Natural killer cell (primary cell): ENCODE data around the gene COL23A1. TPM values are rescaled to one million over a fixed set of nuclear protein-coding genes. Genes with fewer than 3 reads are reported as not detected.

Experiments
- ATAC-seq, 3 donors: fragments of 150-1000 bp in 2 of 3; fragments of 200-7000 bp in 1 of 3; cut with Tn5 transposase; 1 replicate in 1 of 3; 2 replicates in 2 of 3; pipeline ENCODE4 v1.10.0; 2021; ENCODE audit warnings: mild to moderate bottlenecking in 2 of 3, moderate library complexity in 2 of 3
- DNase-seq, 2 donors: peaks; one replicate each; pipeline versions ENCODE4 v3.0.0 to v3.0.0-alpha.2; 2013 to 2021; ENCODE audit warnings: mixed read lengths in 1 of 2
- H3K27ac ChIP-seq: one replicate; pipeline ENCODE4 v1.5.1; 2013; ENCODE audit warnings: mild to moderate bottlenecking, low read length
- H3K27me3 ChIP-seq: one replicate; pipeline ENCODE4 v1.6.1; 2013; ENCODE audit warnings: low read length; ENCODE audit not compliant: control insufficient read depth, insufficient read depth
- H3K36me3 ChIP-seq: one replicate; pipeline ENCODE4 v1.6.1; 2013; ENCODE audit warnings: low read length; ENCODE audit not compliant: control insufficient read depth, insufficient read depth
- H3K4me1 ChIP-seq: one replicate; pipeline ENCODE4 v1.6.1; 2013; ENCODE audit warnings: low read length; ENCODE audit not compliant: control insufficient read depth, insufficient read depth
- H3K4me3 ChIP-seq: one replicate; pipeline ENCODE4 v1.5.1; 2013; ENCODE audit warnings: low read length
- H3K9me3 ChIP-seq: one replicate; pipeline ENCODE4 v1.6.1; 2013; ENCODE audit warnings: low read length; ENCODE audit not compliant: control insufficient read depth, insufficient read depth
- H3K27ac Mint-ChIP-seq, 2 donors: one replicate each; pipeline ENCODE4 v1.8.0; 2022; ENCODE audit warnings: mild to moderate bottlenecking in 2 of 2, mixed read lengths in 2 of 2, moderate library complexity in 1 of 2
- H3K27me3 Mint-ChIP-seq, 2 donors: one replicate each; pipeline ENCODE4 v1.8.0; 2022; ENCODE audit warnings: low read depth in 2 of 2, mixed read lengths in 2 of 2
- H3K36me3 Mint-ChIP-seq: one replicate; pipeline ENCODE4 v1.8.0; 2022; ENCODE audit warnings: mixed read lengths
- H3K4me1 Mint-ChIP-seq, 2 donors: one replicate each; pipeline ENCODE4 v1.8.0; 2022; ENCODE audit warnings: mixed read lengths in 2 of 2
- H3K4me3 Mint-ChIP-seq: one replicate; pipeline ENCODE4 v1.8.0; 2022; ENCODE audit warnings: mild to moderate bottlenecking, moderate library complexity, mixed read lengths
- H3K9me3 Mint-ChIP-seq, 2 donors: one replicate each; pipeline ENCODE4 v1.8.0; 2022; ENCODE audit warnings: mixed read lengths in 2 of 2
- WGBS: methylation state at CpG from one replicate; pipeline ENCODE4 v1.1.7; 2013; ENCODE audit warnings: missing lambda C conversion rate; ENCODE audit not compliant: insufficient coverage; 5-methylcytosine and 5-hydroxymethylcytosine counted together
- intact Hi-C: fragments of 100-400 bp; cut with micrococcal nuclease; formaldehyde crosslinking; loops from one replicate; pipeline ENCODE4 v1.14.2; 2022
- total RNA-seq, 4 donors: library from RNA; stranded (reverse); fragments of 120-200 nt in 1 of 4; gene quantifications; one replicate each; pipeline versions ENCODE4 v1.2.3 to v1.2.4, GENCODE V29; 2013 to 2022
- TF ChIP-seq, protein P1 (sequence below): fragments of 200-600 bp; IDR thresholded peaks from one replicate; pipeline ENCODE4 v1.8.0; 2022; ENCODE audit warnings: antibody characterized with exemption

COL23A1 gene
- total RNA-seq, 3 donors from 2014 or later (not counting 1 experiment from before 2014, with no cell fraction given), result 0.15 TPM; not detected in 2

DNA sequence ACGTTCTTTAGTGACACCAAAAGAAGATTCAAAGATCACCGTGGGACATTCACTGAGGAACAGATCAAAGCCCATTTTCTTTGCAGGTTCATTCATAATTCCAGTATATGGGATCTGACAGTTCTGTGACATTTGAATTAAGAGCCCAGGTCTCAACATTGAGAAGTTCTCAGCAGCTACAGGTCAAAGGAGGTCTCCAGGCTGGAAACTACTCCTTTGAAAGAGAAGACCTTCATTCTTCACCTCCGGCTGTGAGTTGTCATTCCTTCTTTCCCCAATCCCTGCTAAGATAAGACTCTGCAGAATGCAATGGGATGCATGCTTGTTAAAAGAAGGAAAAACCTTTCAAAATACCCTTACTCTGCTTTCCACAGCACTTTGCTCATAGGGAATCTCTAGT lies 79.0 kb downstream of the COL23A1 start:
- peaks cover 0 to 2% of the 10 kb centered on the region in 2 donors for H3K9me3 Mint-ChIP-seq
- no peak overlapping the region for H3K27ac Mint-ChIP-seq
- intact Hi-C loops, result no loop called here
- Histone ChIP-seq H3K27me3 (no peaks in the 10 kb centered on the region), H3K36me3 (no peaks in the 10 kb centered on the region), H3K27ac (no peak overlapping the region), H3K9me3 (no peaks in the 10 kb centered on the region), H3K4me1 (no peaks in the 10 kb centered on the region), H3K4me3 (no peak overlapping the region)
- no peaks in the 10 kb centered on the region for H3K36me3 Mint-ChIP-seq
- no peak overlapping the region for H3K4me3 Mint-ChIP-seq
- peaks cover 13 to 19% of the 10 kb centered on the region in 2 donors for H3K27me3 Mint-ChIP-seq
- 81% methylated on average over 3 of the region's 3 CpGs for WGBS
- no peaks in the 10 kb centered on the region for H3K4me1 Mint-ChIP-seq
- DNase-seq, result no peak
- no peak for ATAC-seq
- TF ChIP-seq, protein P1, sequence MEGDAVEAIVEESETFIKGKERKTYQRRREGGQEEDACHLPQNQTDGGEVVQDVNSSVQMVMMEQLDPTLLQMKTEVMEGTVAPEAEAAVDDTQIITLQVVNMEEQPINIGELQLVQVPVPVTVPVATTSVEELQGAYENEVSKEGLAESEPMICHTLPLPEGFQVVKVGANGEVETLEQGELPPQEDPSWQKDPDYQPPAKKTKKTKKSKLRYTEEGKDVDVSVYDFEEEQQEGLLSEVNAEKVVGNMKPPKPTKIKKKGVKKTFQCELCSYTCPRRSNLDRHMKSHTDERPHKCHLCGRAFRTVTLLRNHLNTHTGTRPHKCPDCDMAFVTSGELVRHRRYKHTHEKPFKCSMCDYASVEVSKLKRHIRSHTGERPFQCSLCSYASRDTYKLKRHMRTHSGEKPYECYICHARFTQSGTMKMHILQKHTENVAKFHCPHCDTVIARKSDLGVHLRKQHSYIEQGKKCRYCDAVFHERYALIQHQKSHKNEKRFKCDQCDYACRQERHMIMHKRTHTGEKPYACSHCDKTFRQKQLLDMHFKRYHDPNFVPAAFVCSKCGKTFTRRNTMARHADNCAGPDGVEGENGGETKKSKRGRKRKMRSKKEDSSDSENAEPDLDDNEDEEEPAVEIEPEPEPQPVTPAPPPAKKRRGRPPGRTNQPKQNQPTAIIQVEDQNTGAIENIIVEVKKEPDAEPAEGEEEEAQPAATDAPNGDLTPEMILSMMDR, result no peak

GRCh38 chr5:178509491-178510057 lies 80.6 kb downstream of the COL23A1 start:
- Mint-ChIP-seq H3K27ac (no peak overlapping the region), H3K9me3 (peaks cover 0 to 2% of the 10 kb centered on the region in 2 donors), H3K4me1 (no peaks in the 10 kb centered on the region), H3K4me3 (no peak overlapping the region), H3K27me3 (peaks cover 7 to 18% of the 10 kb centered on the region in 2 donors), H3K36me3 (no peaks in the 10 kb centered on the region)
- DNase-seq (no peak), ATAC-seq (no peak)
- Histone ChIP-seq H3K4me1 (no peaks in the 10 kb centered on the region), H3K27me3 (no peaks in the 10 kb centered on the region), H3K4me3 (no peak overlapping the region), H3K9me3 (no peaks in the 10 kb centered on the region), H3K27ac (no peak overlapping the region), H3K36me3 (no peaks in the 10 kb centered on the region)
- TF ChIP-seq, protein P1, result no peak
- intact Hi-C loops, result no loop called here
- 88% methylated on average over 15 of the region's 15 CpGs for WGBS

- 84% methylated on average over 11 of the region's 12 CpGs for WGBS
- H3K4me1 ChIP-seq, result no peaks in the 10 kb centered on the region
- DNase-seq (no peak), ATAC-seq (no peak)
- H3K36me3 Mint-ChIP-seq, result no peaks in the 10 kb centered on the region
- H3K4me3 ChIP-seq, result no peak overlapping the region
- no peaks in the 10 kb centered on the region for H3K9me3 ChIP-seq
- intact Hi-C loops, result no loop called here
- H3K36me3 ChIP-seq, result no peaks in the 10 kb centered on the region
- H3K4me3 Mint-ChIP-seq, result no peak overlapping the region
- H3K27me3 Mint-ChIP-seq, result peaks cover 3 to 5% of the 10 kb centered on the region in 2 donors
- peaks cover 0 to 2% of the 10 kb centered on the region in 2 donors for H3K9me3 Mint-ChIP-seq
- no peaks in the 10 kb centered on the region for H3K27me3 ChIP-seq
- no peak overlapping the region for H3K27ac Mint-ChIP-seq
- H3K4me1 Mint-ChIP-seq, result no peaks in the 10 kb centered on the region
- no peak overlapping the region for H3K27ac ChIP-seq
- TF ChIP-seq, protein P1, result no peak
These were observed 82.9 kb downstream of the COL23A1 start for GRCh38 chr5:178507151-178507932.
